ENCODE measurements around the gene EXOC3L4. TPM values are rescaled to one million over a fixed set of nuclear protein-coding genes. Genes with fewer than 3 reads are reported as not detected.

The EXOC3L4 gene
- total RNA-seq, 4 donors from 2014 or later, result under 0.01 to 5.6 (median 0.41) TPM; not detected in 1

- no peak overlapping the region for H3K4me3 ChIP-seq
- H3K27ac ChIP-seq, result no peak overlapping the region
- no peak for DNase-seq
- H3K36me3 ChIP-seq, result no peaks in the 10 kb centered on the region
- peaks cover 17 to 26% of the 10 kb centered on the region in 2 donors for H3K27me3 ChIP-seq
- H3K4me1 ChIP-seq, result peaks cover 0 to 3% of the 10 kb centered on the region in 2 donors
- TF ChIP-seq CTCF (IDR thresholded peaks at IDR 0.05), result no peak
- TF ChIP-seq POLR2A (IDR thresholded peaks at IDR 0.05), result no peak
- intact Hi-C loops (cut with DNase I; ENCODE audit: low total_unique reads), result loop anchor here (10.0 kb wide), 1 partner anchor 85 kb away; no protein-coding TSS in a partner anchor
- H3K9me3 ChIP-seq, result no peaks in the 10 kb centered on the region
These were observed 5.3 kb downstream of the EXOC3L4 start for GRCh38 chr14:103099733-103100280.

- intact Hi-C loops (cut with DNase I; ENCODE audit: low total_unique reads), result loop anchor here (10.0 kb wide), 1 partner anchor 84 kb away; no protein-coding TSS in a partner anchor
- Histone ChIP-seq H3K9me3 (no peaks in the 10 kb centered on the region), H3K4me1 (peaks cover 0 to 3% of the 10 kb centered on the region in 2 donors), H3K36me3 (no peaks in the 10 kb centered on the region), H3K4me3 (no peak overlapping the region), H3K27me3 (peaks cover 17 to 26% of the 10 kb centered on the region in 2 donors), H3K27ac (no peak overlapping the region)
- DNase-seq, result no peak
- TF ChIP-seq CTCF (IDR thresholded peaks at IDR 0.05) (no peak), POLR2A (IDR thresholded peaks at IDR 0.05) (no peak)
These were observed 6.0 kb downstream of the EXOC3L4 start for GRCh38 chr14:103100281-103101121.

GRCh38 chr14:103101257-103101962, 6.9 kb downstream of the EXOC3L4 start:
- no peak for TF ChIP-seq POLR2A (IDR thresholded peaks at IDR 0.05)
- no peak for TF ChIP-seq CTCF (IDR thresholded peaks at IDR 0.05)
- intact Hi-C loops (cut with DNase I; ENCODE audit: low total_unique reads), result loop anchor here (10.0 kb wide), 1 partner anchor 83 kb away; no protein-coding TSS in a partner anchor
- no peak overlapping the region for H3K27ac ChIP-seq
- no peaks in the 10 kb centered on the region for H3K9me3 ChIP-seq
- no peak for DNase-seq
- no peaks in the 10 kb centered on the region for H3K36me3 ChIP-seq
- no peak overlapping the region for H3K4me3 ChIP-seq
- peaks cover 17 to 26% of the 10 kb centered on the region in 2 donors for H3K27me3 ChIP-seq
- peaks cover 0 to 3% of the 10 kb centered on the region in 2 donors for H3K4me1 ChIP-seq

- TF ChIP-seq CTCF (IDR thresholded peaks at IDR 0.05), result no peak
- TF ChIP-seq POLR2A (IDR thresholded peaks at IDR 0.05), result no peak
- Histone ChIP-seq H3K9me3 (no peaks in the 10 kb centered on the region), H3K27ac (no peak overlapping the region), H3K4me1 (peaks cover 0 to 3% of the 10 kb centered on the region in 2 donors), H3K4me3 (no peak overlapping the region), H3K27me3 (peaks cover 17 to 26% of the 10 kb centered on the region in 2 donors), H3K36me3 (no peaks in the 10 kb centered on the region)
- no peak for DNase-seq
- intact Hi-C loops (cut with DNase I; ENCODE audit: low total_unique reads), result loop anchor here (2.0 to 10.0 kb wide), 2 partner anchors 83 to 191 kb away; no protein-coding TSS in a partner anchor
These were observed 7.6 kb downstream of the EXOC3L4 start for GRCh38 chr14:103101963-103102688.

All from uterus (tissue), 4 donors.